Activated T-cell treated with anti-CD3 and anti-CD28 coated beads, Interleukin-2, amount 50 U/mL, for 4 hours (primary cell): ENCODE results near the gene MAPKBP1. TPM values are rescaled to one million over a fixed set of nuclear protein-coding genes. Genes with fewer than 3 reads are reported as not detected.
A peak's percentile ranks its signal among the peaks of the same experiment; 100 is the strongest.

Experiments
- ATAC-seq, 2 donors: fragments of 200-7000 bp; cut with Tn5 transposase; one replicate each; pipeline ENCODE4 v1.10.0; 2021
- DNase-seq: peaks from one replicate; pipeline ENCODE4 v3.0.0-alpha.2; 2020
- H3K27me3 Mint-ChIP-seq: one replicate; pipeline ENCODE4 v1.8.0; 2021; ENCODE audit warnings: low read depth, mixed read lengths
- H3K36me3 Mint-ChIP-seq: one replicate; pipeline ENCODE4 v1.8.0; 2022; ENCODE audit warnings: mixed read lengths; ENCODE audit not compliant: insufficient read depth
- H3K4me1 Mint-ChIP-seq: one replicate; pipeline ENCODE4 v1.8.0; 2021; ENCODE audit warnings: low read depth, mixed read lengths
- H3K4me3 Mint-ChIP-seq: one replicate; pipeline ENCODE4 v1.8.0; 2021; ENCODE audit warnings: mild to moderate bottlenecking, moderate library complexity, mixed read lengths
- H3K9me3 Mint-ChIP-seq: one replicate; pipeline ENCODE4 v1.8.0; 2021; ENCODE audit warnings: mixed read lengths
- total RNA-seq, 3 donors: library from RNA; stranded (reverse); gene quantifications; one replicate each; pipeline ENCODE4 v1.2.1, GENCODE V29; 2021

The MAPKBP1 gene
- total RNA-seq, 3 donors from 2014 or later: 21.9 to 23.3 (median 22.5) TPM

DNA sequence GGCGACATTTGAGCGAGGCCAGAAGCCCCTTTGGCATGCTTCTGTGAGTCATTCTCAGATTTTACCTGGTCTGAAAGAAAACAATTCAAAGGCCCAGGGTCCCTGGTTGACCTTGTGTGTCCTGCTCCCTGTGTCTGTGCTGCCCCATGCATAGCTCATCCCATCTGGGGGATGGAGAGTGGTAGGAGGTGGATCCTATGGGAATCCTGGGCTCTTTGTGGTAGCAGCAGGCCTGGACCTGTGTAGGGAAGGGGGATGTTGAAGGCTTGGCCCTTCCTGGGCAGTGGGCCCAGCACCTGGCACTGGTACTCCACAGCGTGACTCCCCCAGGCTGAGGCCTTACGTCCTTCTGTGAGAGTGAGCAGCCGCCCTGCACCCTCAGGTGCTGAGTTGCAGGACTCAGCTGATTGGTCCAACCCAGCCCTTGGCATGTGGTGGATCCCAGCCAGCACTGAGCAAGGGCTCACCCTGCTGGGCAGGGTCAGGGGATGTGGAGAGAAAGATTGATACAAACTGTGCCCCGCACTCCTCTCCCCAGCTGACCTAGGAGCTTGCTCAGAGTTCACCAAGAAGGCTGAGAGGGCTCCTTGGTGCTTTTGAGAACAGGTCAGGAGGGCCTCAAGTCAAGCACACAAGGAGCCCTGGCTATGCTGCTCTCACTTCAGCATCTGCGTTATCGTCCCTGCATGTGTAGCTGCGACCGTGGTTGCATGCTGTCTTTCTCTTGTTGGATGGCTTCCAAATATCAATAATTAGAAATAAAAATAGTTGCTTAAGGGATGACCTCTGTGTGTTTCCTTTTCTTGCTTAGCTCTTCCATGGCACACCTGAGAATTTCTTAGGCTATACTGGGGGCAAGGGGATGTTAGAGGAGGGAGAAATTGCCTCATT lies 32.3 kb downstream of the MAPKBP1 start:
- peaks cover 9% of the 10 kb centered on the region for H3K4me1 Mint-ChIP-seq
- no peak for DNase-seq
- no peak overlapping the region for H3K4me3 Mint-ChIP-seq
- H3K36me3 Mint-ChIP-seq: peaks cover 2% of the 10 kb centered on the region
- H3K9me3 Mint-ChIP-seq: no peaks in the 10 kb centered on the region
- H3K27me3 Mint-ChIP-seq: no peaks in the 10 kb centered on the region
- ATAC-seq: no peak

GRCh38 chr15:41809121-41809520 lies 34.8 kb downstream of the MAPKBP1 start:
- DNase-seq (no peak), ATAC-seq (no peak)
- H3K9me3 Mint-ChIP-seq: no peaks in the 10 kb centered on the region
- H3K4me3 Mint-ChIP-seq: no peak overlapping the region
- H3K4me1 Mint-ChIP-seq: peaks cover 11% of the 10 kb centered on the region
- no peaks in the 10 kb centered on the region for H3K27me3 Mint-ChIP-seq
- H3K36me3 Mint-ChIP-seq: peaks cover 4% of the 10 kb centered on the region

DNA sequence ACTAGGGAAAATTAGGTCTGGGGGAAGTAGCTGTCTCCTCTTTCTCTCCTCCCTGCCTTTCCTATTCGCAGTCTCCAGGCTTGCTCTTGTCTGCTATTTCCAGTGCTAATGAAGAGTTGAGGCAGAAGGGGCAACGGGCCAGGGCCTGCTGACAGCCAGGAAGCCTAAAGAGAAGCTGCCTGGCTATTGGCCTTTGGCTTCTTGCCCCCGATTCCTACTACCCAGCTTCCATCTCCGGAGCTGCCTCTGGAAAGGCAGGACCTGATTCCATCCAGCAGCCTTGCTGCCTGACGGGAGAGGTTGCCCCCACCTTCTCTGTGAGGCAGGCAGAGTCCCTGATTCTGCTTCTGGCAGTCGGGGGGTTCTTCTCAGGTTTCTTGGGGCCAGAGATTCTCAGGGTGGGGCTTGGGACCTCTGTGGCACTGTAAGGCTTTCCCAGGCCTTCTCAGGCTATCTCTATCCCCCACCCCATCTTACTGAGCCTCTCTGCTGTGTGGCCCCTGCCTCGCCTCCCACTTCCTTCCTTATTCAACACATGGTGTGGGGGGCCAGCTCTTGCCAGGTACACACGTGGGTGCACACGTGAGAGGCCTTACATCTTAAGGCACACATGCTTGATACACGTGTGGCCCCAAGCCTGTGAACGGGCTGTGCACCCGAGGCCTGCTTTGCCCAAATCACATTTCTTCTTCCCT lies 35.4 kb downstream of the MAPKBP1 start:
- no peak overlapping the region for H3K4me3 Mint-ChIP-seq
- H3K9me3 Mint-ChIP-seq: no peaks in the 10 kb centered on the region
- no peak for DNase-seq
- H3K36me3 Mint-ChIP-seq: peaks cover 2% of the 10 kb centered on the region
- H3K27me3 Mint-ChIP-seq: no peaks in the 10 kb centered on the region
- no peak for ATAC-seq
- peaks cover 9% of the 10 kb centered on the region for H3K4me1 Mint-ChIP-seq

GRCh38 chr15:41810651-41811431 lies 36.6 kb downstream of the MAPKBP1 start:
- Mint-ChIP-seq H3K4me1 (peaks cover 5% of the 10 kb centered on the region), H3K36me3 (peaks cover 5% of the 10 kb centered on the region), H3K9me3 (no peaks in the 10 kb centered on the region), H3K4me3 (no peak overlapping the region), H3K27me3 (no peaks in the 10 kb centered on the region)
- DNase-seq (no peak), ATAC-seq (peak; percentile 11 to 26)

GRCh38 chr15:41811432-41812195 lies 37.3 kb downstream of the MAPKBP1 start:
- Mint-ChIP-seq H3K9me3 (no peaks in the 10 kb centered on the region), H3K4me1 (peaks cover 5% of the 10 kb centered on the region)

GRCh38 chr15:41812820-41813375 lies 38.6 kb downstream of the MAPKBP1 start:
- Mint-ChIP-seq H3K9me3 (no peaks in the 10 kb centered on the region), H3K36me3 (peaks cover 16% of the 10 kb centered on the region), H3K27me3 (no peaks in the 10 kb centered on the region), H3K4me3 (no peak overlapping the region), H3K4me1 (peaks cover 5% of the 10 kb centered on the region)
- DNase-seq: no peak
- ATAC-seq: no peak

More at GRCh38 chr15:41811432-41812195, 37.3 kb downstream of the MAPKBP1 start:
- DNase-seq (peak; percentile 75), ATAC-seq (peak; percentile 90 to 95)
- Mint-ChIP-seq H3K27me3 (no peaks in the 10 kb centered on the region), H3K36me3 (peaks cover 12% of the 10 kb centered on the region), H3K4me3 (no peak overlapping the region)

- H3K9me3 Mint-ChIP-seq: no peaks in the 10 kb centered on the region
- no peaks in the 10 kb centered on the region for H3K27me3 Mint-ChIP-seq
Observed at GRCh38 chr15:41813426-41813825, 39.1 kb downstream of the MAPKBP1 start.

GRCh38 chr15:41814534-41814933 lies 40.2 kb downstream of the MAPKBP1 start:
- Mint-ChIP-seq H3K9me3 (no peaks in the 10 kb centered on the region), H3K4me1 (peaks cover 5% of the 10 kb centered on the region), H3K27me3 (no peaks in the 10 kb centered on the region), H3K4me3 (no peak overlapping the region), H3K36me3 (peaks cover 17% of the 10 kb centered on the region)
- ATAC-seq (no peak), DNase-seq (no peak)

More at GRCh38 chr15:41813426-41813825, 39.1 kb downstream of the MAPKBP1 start:
- peaks cover 17% of the 10 kb centered on the region for H3K36me3 Mint-ChIP-seq
- DNase-seq (no peak), ATAC-seq (no peak)
- peaks cover 5% of the 10 kb centered on the region for H3K4me1 Mint-ChIP-seq
- H3K4me3 Mint-ChIP-seq: no peak overlapping the region

GRCh38 chr15:41816788-41817187 lies 42.5 kb downstream of the MAPKBP1 start:
- H3K4me1 Mint-ChIP-seq: no peaks in the 10 kb centered on the region
- H3K36me3 Mint-ChIP-seq: peaks cover 27% of the 10 kb centered on the region
- H3K9me3 Mint-ChIP-seq: no peaks in the 10 kb centered on the region

DNA sequence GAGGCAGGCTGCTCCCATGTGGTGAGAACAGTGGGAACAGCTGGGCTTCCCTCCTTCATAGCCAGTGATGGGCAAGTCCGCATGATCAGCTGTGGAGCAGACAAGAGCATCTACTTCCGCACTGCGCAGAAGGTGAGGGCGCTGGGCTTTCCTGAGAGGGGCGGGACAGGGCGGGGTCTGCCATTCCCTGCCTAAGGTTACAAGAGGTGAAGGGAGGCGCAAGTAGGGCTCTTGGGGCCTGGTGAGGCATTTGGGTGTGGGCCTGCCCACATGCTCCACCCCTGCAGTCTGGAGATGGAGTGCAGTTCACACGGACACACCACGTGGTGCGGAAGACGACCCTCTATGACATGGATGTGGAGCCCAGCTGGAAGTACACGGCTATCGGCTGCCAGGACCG lies 43.0 kb downstream of the MAPKBP1 start:
- no peak overlapping the region for H3K4me3 Mint-ChIP-seq

More at GRCh38 chr15:41816788-41817187, 42.5 kb downstream of the MAPKBP1 start:
- H3K27me3 Mint-ChIP-seq: no peaks in the 10 kb centered on the region
- DNase-seq: no peak
- no peak for ATAC-seq
- no peak overlapping the region for H3K4me3 Mint-ChIP-seq

DNA sequence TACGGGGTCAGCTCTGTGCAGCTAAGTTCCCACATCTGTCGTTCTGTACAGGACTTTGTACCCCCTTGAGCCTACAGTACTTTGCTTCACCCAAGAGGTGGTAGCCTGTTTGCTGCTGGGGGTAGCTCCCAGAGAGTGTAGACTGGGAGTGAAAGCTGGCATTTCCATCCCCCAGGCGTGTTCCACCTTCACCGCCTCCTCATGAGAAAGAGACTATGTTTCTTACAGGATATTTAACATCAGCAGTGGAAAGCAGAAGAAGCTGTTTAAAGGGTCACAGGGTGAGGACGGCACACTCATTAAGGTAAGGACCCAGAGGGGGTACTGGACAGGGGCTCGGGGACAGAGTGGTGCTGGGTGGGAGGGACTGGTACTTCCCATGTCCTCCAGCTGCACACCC lies 43.5 kb downstream of the MAPKBP1 start:
- H3K4me3 Mint-ChIP-seq: no peak overlapping the region
- H3K9me3 Mint-ChIP-seq: no peaks in the 10 kb centered on the region
- no peaks in the 10 kb centered on the region for H3K4me1 Mint-ChIP-seq
- H3K36me3 Mint-ChIP-seq: peaks cover 27% of the 10 kb centered on the region
- no peak for DNase-seq
- no peaks in the 10 kb centered on the region for H3K27me3 Mint-ChIP-seq
- no peak for ATAC-seq

More for the DNA sequence above, 43.0 kb downstream of the MAPKBP1 start:
- Mint-ChIP-seq H3K4me1 (no peaks in the 10 kb centered on the region), H3K9me3 (no peaks in the 10 kb centered on the region), H3K36me3 (peaks cover 27% of the 10 kb centered on the region), H3K27me3 (no peaks in the 10 kb centered on the region)
- ATAC-seq (no peak), DNase-seq (no peak)

DNA sequence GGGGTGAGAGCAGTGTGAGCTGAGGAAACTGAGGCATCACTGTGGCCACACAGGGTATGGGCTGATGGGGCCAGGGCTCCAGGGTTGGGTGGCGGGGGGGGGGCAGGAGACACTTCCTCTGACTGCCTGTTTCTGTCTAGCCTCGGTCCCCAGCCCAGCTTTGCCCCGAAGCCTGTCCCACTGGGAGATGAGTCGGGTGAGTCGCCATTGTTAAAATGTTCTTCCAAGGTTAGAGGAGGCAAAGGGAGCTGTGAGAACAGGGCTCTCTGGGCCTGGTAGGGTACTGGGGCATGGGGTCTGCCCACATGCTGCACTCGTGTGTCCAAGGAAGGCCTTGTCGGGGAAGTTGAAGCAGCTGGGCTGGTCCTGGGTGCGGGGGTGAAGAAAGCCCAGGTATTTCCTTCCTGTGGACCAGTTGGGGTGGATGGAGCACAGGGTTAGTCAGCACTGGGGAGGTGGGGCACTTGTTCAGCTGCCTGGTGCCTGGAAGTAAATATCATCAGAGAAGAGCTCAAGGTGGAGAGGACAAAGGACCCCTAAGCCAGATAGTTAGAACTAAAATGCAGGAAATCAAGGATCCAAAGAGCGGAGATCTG lies 45.3 kb downstream of the MAPKBP1 start:
- no peak for DNase-seq
- no peaks in the 10 kb centered on the region for H3K9me3 Mint-ChIP-seq
- peaks cover 26% of the 10 kb centered on the region for H3K36me3 Mint-ChIP-seq
- no peak overlapping the region for H3K4me3 Mint-ChIP-seq
- no peaks in the 10 kb centered on the region for H3K4me1 Mint-ChIP-seq
- H3K27me3 Mint-ChIP-seq: no peaks in the 10 kb centered on the region
- ATAC-seq: no peak

GRCh38 chr15:41820791-41821423 lies 46.6 kb downstream of the MAPKBP1 start:
- H3K4me3 Mint-ChIP-seq: no peak overlapping the region
- H3K9me3 Mint-ChIP-seq: no peaks in the 10 kb centered on the region
- H3K4me1 Mint-ChIP-seq: no peaks in the 10 kb centered on the region
- DNase-seq (no peak), ATAC-seq (no peak)
- peaks cover 22% of the 10 kb centered on the region for H3K36me3 Mint-ChIP-seq
- no peaks in the 10 kb centered on the region for H3K27me3 Mint-ChIP-seq
